ENCODE measurements around the gene NOXRED1.

NOXRED1 gene

GRCh38 chr14:77347751-77348150, 75.6 kb downstream of the NOXRED1 start:
- FAIRE-seq (no peak), DNase-seq (ENCODE audit: insufficient read length, low spot score) (no peak)

DNA sequence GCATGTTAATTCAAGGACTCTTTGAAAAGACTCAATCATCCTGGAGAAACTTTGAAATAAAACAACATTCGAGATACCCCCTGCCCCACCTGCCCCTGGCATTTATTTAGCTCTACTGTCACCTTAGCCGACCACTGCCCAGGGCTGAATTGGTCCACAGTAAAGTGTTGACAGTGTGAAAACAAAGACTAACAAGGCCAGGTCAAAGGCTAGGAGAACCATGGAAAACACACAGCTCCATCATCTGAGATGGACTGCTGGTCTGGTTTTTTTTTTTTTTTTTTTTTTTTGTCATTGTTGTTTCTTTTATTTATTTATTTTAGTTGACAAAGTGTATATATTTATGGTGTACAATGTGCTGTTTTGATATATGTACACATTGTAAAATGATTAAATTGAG, 76.8 kb downstream of the NOXRED1 start:
- FAIRE-seq (no peak), DNase-seq (ENCODE audit: insufficient read length, low spot score) (no peak)

- FAIRE-seq (peak; percentile 14), DNase-seq (ENCODE audit: insufficient read length, low spot score) (no peak)
These were observed 78.8 kb downstream of the NOXRED1 start for GRCh38 chr14:77344377-77344996.

All from GM19239 (cell line).